Liver (tissue), 3 donors: ENCODE data around the gene RAB6B.

Experiments
- EGR1 ChIP-seq, 2 donors: IDR thresholded peaks; 2 replicates each; pipeline ENCODE4 v1.6.1; 2016 to 2018; ENCODE audit warnings: antibody characterized with exemption in 2 of 2, low read depth in 2 of 2
- FOXA1 ChIP-seq: IDR thresholded peaks from 2 replicates; pipeline ENCODE4 v1.6.1; 2016; ENCODE audit warnings: antibody characterized with exemption
- TF ChIP-seq, protein P1 (sequence below): fragments of 150-350 bp; IDR thresholded peaks from 2 replicates; pipeline ENCODE4 v1.5.1; 2017; ENCODE audit warnings: improper control_type of control experiment, low read depth, low read length; ENCODE audit not compliant: missing input control
- TF ChIP-seq, protein P2 (sequence below): IDR thresholded peaks from 2 replicates; pipeline ENCODE4 v1.6.1; 2016; ENCODE audit warnings: antibody characterized with exemption, mild to moderate bottlenecking
- donor health status: healthy.
- donor health status: healthy.

- TF ChIP-seq, protein P1, sequence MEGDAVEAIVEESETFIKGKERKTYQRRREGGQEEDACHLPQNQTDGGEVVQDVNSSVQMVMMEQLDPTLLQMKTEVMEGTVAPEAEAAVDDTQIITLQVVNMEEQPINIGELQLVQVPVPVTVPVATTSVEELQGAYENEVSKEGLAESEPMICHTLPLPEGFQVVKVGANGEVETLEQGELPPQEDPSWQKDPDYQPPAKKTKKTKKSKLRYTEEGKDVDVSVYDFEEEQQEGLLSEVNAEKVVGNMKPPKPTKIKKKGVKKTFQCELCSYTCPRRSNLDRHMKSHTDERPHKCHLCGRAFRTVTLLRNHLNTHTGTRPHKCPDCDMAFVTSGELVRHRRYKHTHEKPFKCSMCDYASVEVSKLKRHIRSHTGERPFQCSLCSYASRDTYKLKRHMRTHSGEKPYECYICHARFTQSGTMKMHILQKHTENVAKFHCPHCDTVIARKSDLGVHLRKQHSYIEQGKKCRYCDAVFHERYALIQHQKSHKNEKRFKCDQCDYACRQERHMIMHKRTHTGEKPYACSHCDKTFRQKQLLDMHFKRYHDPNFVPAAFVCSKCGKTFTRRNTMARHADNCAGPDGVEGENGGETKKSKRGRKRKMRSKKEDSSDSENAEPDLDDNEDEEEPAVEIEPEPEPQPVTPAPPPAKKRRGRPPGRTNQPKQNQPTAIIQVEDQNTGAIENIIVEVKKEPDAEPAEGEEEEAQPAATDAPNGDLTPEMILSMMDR = no peak
- TF ChIP-seq FOXA1 (no peak), EGR1 (IDR thresholded peaks at IDR 0.05; ENCODE audit: low read depth in 2 of 2) (no peak)
- TF ChIP-seq, protein P2, sequence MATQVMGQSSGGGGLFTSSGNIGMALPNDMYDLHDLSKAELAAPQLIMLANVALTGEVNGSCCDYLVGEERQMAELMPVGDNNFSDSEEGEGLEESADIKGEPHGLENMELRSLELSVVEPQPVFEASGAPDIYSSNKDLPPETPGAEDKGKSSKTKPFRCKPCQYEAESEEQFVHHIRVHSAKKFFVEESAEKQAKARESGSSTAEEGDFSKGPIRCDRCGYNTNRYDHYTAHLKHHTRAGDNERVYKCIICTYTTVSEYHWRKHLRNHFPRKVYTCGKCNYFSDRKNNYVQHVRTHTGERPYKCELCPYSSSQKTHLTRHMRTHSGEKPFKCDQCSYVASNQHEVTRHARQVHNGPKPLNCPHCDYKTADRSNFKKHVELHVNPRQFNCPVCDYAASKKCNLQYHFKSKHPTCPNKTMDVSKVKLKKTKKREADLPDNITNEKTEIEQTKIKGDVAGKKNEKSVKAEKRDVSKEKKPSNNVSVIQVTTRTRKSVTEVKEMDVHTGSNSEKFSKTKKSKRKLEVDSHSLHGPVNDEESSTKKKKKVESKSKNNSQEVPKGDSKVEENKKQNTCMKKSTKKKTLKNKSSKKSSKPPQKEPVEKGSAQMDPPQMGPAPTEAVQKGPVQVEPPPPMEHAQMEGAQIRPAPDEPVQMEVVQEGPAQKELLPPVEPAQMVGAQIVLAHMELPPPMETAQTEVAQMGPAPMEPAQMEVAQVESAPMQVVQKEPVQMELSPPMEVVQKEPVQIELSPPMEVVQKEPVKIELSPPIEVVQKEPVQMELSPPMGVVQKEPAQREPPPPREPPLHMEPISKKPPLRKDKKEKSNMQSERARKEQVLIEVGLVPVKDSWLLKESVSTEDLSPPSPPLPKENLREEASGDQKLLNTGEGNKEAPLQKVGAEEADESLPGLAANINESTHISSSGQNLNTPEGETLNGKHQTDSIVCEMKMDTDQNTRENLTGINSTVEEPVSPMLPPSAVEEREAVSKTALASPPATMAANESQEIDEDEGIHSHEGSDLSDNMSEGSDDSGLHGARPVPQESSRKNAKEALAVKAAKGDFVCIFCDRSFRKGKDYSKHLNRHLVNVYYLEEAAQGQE = no peak
Observed at GRCh38 chr3:133777807-133778568, 117.7 kb downstream of the RAB6B start.
